ENCODE measurements around the gene ATM.

GRCh38 chr11:108216988-108217387 is 5.9 kb upstream of the ATM start:
- TF ChIP-seq CTCF (IDR thresholded peaks at IDR 0.05) (no peak), ZFX (IDR thresholded peaks at IDR 0.05; ENCODE audit: borderline replicate concordance) (no peak)

All from 22Rv1 (cell line).